PC-9 (cell line): ENCODE data around the gene FLT3. TPM values are rescaled to one million over a fixed set of nuclear protein-coding genes. Genes with fewer than 3 reads are reported as not detected.

ENCODE experiments used
- BruUV-seq: library from RNA; stranded (reverse); fragments of 400-500 nt; replicated peaks from 2 replicates; lab custom pipeline; 2021; lab: Mats Ljungman, UMichigan
- CTCF ChIA-PET: fragments of 300-600 bp; sonication (Branson Sonifier 250); formaldehyde crosslinking; loops from one replicate; lab custom pipeline; 2022; ENCODE audit warnings: antibody characterized with exemption; lab: Charles Lee
- POLR2A ChIA-PET: fragments of 300-600 bp; sonication (Branson Sonifier 250); formaldehyde crosslinking; loops from one replicate; lab custom pipeline; 2022; ENCODE audit warnings: antibody characterized with exemption; ENCODE audit not compliant: unreplicated experiment; lab: Charles Lee
- DNase-seq, 2 experiments: peaks; one replicate each; pipeline versions ENCODE4 v3.0.0 to v3.0.0-alpha.2; 2015 to 2022; ENCODE audit warnings: mixed read lengths in 1 of 2
- H2AFZ ChIP-seq: fragments of 200-600 bp; sonication (generic); 2 replicates; pipeline ENCODE4 v1.8.1; 2017; ENCODE audit warnings: antibody characterized with exemption
- H3F3A ChIP-seq: fragments of 200-600 bp; sonication (generic); 2 replicates; pipeline ENCODE4 v1.8.1; 2017; ENCODE audit warnings: antibody characterized with exemption, mild to moderate bottlenecking, low read depth; ENCODE audit not compliant: insufficient read depth
- H3K27ac ChIP-seq: fragments of 200-600 bp; sonication (generic); 2 replicates; pipeline ENCODE4 v1.6.1; 2016; ENCODE audit warnings: mixed run types
- H3K27me3 ChIP-seq: fragments of 200-600 bp; sonication (generic); 2 replicates; pipeline ENCODE4 v1.6.1; 2016; ENCODE audit warnings: low read depth, mixed run types; ENCODE audit not compliant: insufficient read depth
- H3K36me3 ChIP-seq: fragments of 200-600 bp; sonication (generic); 2 replicates; pipeline ENCODE4 v1.6.1; 2016; ENCODE audit warnings: low read depth, mixed run types
- H3K4me1 ChIP-seq: fragments of 200-600 bp; sonication (generic); replicated peaks from 2 replicates; pipeline ENCODE4 v1.6.1; 2016; ENCODE audit warnings: mixed run types; ENCODE audit not compliant: insufficient read depth
- H3K4me2 ChIP-seq: fragments of 200-600 bp; sonication (generic); 2 replicates; pipeline ENCODE4 v1.6.1; 2017; ENCODE audit warnings: mixed run types
- H3K4me3 ChIP-seq: fragments of 200-600 bp; sonication (generic); 2 replicates; pipeline ENCODE4 v1.6.1; 2016; ENCODE audit warnings: mixed run types
- H3K79me2 ChIP-seq: fragments of 200-600 bp; sonication (generic); 2 replicates; pipeline ENCODE4 v1.6.1; 2017; ENCODE audit warnings: low read depth, mixed run types
- H3K9me2 ChIP-seq: fragments of 200-600 bp; sonication (generic); 2 replicates; pipeline ENCODE4 v1.8.1; 2017; ENCODE audit warnings: mild to moderate bottlenecking; ENCODE audit not compliant: insufficient read depth
- H3K9me3 ChIP-seq: fragments of 200-600 bp; sonication (generic); 2 replicates; pipeline ENCODE4 v1.8.1; 2016; ENCODE audit warnings: low read depth; ENCODE audit not compliant: insufficient read depth
- H4K20me1 ChIP-seq: fragments of 200-600 bp; sonication (generic); 2 replicates; pipeline ENCODE4 v1.8.1; 2017; ENCODE audit not compliant: insufficient read depth
- CTCF ChIP-seq: fragments of 200-600 bp; sonication (generic); conservative IDR thresholded peaks from 2 replicates; pipeline ENCODE4 v1.6.1; 2017; ENCODE audit warnings: mixed run types, antibody characterized with exemption, mild to moderate bottlenecking, moderate library complexity
- EZH2 ChIP-seq: fragments of 200-600 bp; sonication (generic); IDR thresholded peaks from 2 replicates; pipeline ENCODE4 v1.8.0; 2017; ENCODE audit warnings: antibody characterized with exemption, low read depth
- intact Hi-C: fragments of 100-400 bp; cut with micrococcal nuclease; formaldehyde crosslinking; loops from one replicate; pipeline ENCODE4 v1.10.0; 2022; ENCODE audit not compliant: unreplicated experiment
- total RNA-seq: library from RNA; stranded (reverse); gene quantifications from 2 replicates; pipeline ENCODE4 v1.2.3, GENCODE V29; 2021

Gene FLT3
- total RNA-seq, 1 experiment from 2014 or later: not detected

- intact Hi-C loops: no loop called here
Observed at GRCh38 chr13:27976362-27977091, 123.8 kb downstream of the FLT3 start.

GRCh38 chr13:27975564-27976361 lies 124.6 kb downstream of the FLT3 start:
- CTCF ChIA-PET: interaction anchor here (0.7 kb wide), 1 partner anchor 683 kb away, joined by 4 read pairs; no protein-coding TSS in a partner anchor

More at GRCh38 chr13:27976362-27977091, 123.8 kb downstream of the FLT3 start:
- Histone ChIP-seq H4K20me1 (no peaks in the 10 kb centered on the region), H3F3A (no peaks in the 10 kb centered on the region), H3K9me2 (no peaks in the 10 kb centered on the region), H3K4me3 (no peak overlapping the region), H3K27me3 (peaks cover 32% of the 10 kb centered on the region), H3K36me3 (no peaks in the 10 kb centered on the region), H3K4me1 (no peaks in the 10 kb centered on the region), H3K9me3 (no peaks in the 10 kb centered on the region), H2AFZ (no peak overlapping the region), H3K4me2 (no peak overlapping the region), H3K27ac (no peak overlapping the region), H3K79me2 (no peaks in the 10 kb centered on the region)
- TF ChIP-seq EZH2: no peak
- no peak for TF ChIP-seq CTCF
- POLR2A ChIA-PET: no interaction called here
- DNase-seq: no peak
- no TSS peak for BruUV-seq
- CTCF ChIA-PET: interaction anchor here (0.7 kb wide), 1 partner anchor 684 kb away, joined by 4 read pairs; no protein-coding TSS in a partner anchor

More at GRCh38 chr13:27975564-27976361, 124.6 kb downstream of the FLT3 start:
- no peaks in the 10 kb centered on the region for H3F3A ChIP-seq
- no peaks in the 10 kb centered on the region for H3K36me3 ChIP-seq
- H4K20me1 ChIP-seq: no peaks in the 10 kb centered on the region
- intact Hi-C loops: no loop called here
- POLR2A ChIA-PET: no interaction called here
- BruUV-seq: no TSS peak
- H3K4me1 ChIP-seq: no peaks in the 10 kb centered on the region
- no peak overlapping the region for H2AFZ ChIP-seq
- H3K27ac ChIP-seq: no peak overlapping the region
- H3K4me3 ChIP-seq: no peak overlapping the region
- TF ChIP-seq EZH2 (no peak), CTCF (no peak)
- no peaks in the 10 kb centered on the region for H3K9me3 ChIP-seq
- no peaks in the 10 kb centered on the region for H3K9me2 ChIP-seq
- H3K27me3 ChIP-seq: peaks cover 24% of the 10 kb centered on the region; the same call in 1 of the 2 replicates
- H3K79me2 ChIP-seq: no peaks in the 10 kb centered on the region
- H3K4me2 ChIP-seq: no peak overlapping the region
- DNase-seq: no peak
